T-cell (primary cell): ENCODE results near the gene ZNF302. TPM values are rescaled to one million over a fixed set of nuclear protein-coding genes. Genes with fewer than 3 reads are reported as not detected.

Source experiments
- ATAC-seq, 4 experiments: fragments of 200-7000 bp in 3 of 4; fragments of 150-1000 bp in 1 of 4; cut with Tn5 transposase; replicated peaks in 1 of 4; 1 replicate in 3 of 4; 2 replicates in 1 of 4; pipeline ENCODE4 v1.10.0; 2021; ENCODE audit warnings: moderate library complexity in 3 of 4, mild to moderate bottlenecking in 2 of 4, moderate number of reproducible peaks in 1 of 4
- CTCF ChIA-PET, 2 donors: fragments of 300-600 bp; sonication (Branson Sonifier 250); formaldehyde crosslinking; loops; one replicate each; lab custom pipeline; 2022; ENCODE audit warnings: antibody characterized with exemption in 2 of 2; lab: Charles Lee
- POLR2A ChIA-PET, 2 donors: fragments of 300-600 bp; sonication (Branson Sonifier 250); formaldehyde crosslinking; loops; one replicate each; lab custom pipeline; 2022; ENCODE audit warnings: antibody characterized with exemption in 2 of 2; lab: Charles Lee
- DNase-seq, 35 experiments: peaks; one replicate each; pipeline versions ENCODE4 v3.0.0 to v3.0.0-alpha.2; 2013 to 2023
- H3K27ac ChIP-seq: one replicate; pipeline ENCODE4 v1.5.1; 2013; ENCODE audit warnings: low read length
- H3K27me3 ChIP-seq, 2 experiments: replicated peaks in 1 of 2; 1 replicate in 1 of 2; 2 replicates in 1 of 2; pipeline versions ENCODE4 v1.6.1 to v1.7.0; 2013; ENCODE audit warnings: low read length in 1 of 2, mixed read lengths in 1 of 2; ENCODE audit not compliant: control insufficient read depth in 2 of 2, insufficient read depth in 2 of 2; ENCODE audit errors: extremely low read depth in 1 of 2
- H3K36me3 ChIP-seq, 2 donors: 1 replicate in 1 of 2; 2 replicates in 1 of 2; pipeline versions ENCODE4 v1.6.1 to v1.7.0; 2013; ENCODE audit warnings: low read length in 1 of 2; ENCODE audit not compliant: control insufficient read depth in 2 of 2, insufficient read depth in 1 of 2; ENCODE audit errors: extremely low read depth in 1 of 2
- H3K4me1 ChIP-seq, 2 experiments: 1 replicate in 1 of 2; 2 replicates in 1 of 2; pipeline versions ENCODE4 v1.6.1 to v1.7.0; 2013; ENCODE audit warnings: low read length in 2 of 2, mixed read lengths in 1 of 2; ENCODE audit not compliant: insufficient read depth in 2 of 2, control insufficient read depth in 1 of 2; ENCODE audit errors: extremely low read depth in 1 of 2
- H3K4me3 ChIP-seq, 2 donors: 1 replicate in 1 of 2; 2 replicates in 1 of 2; pipeline versions ENCODE4 v1.5.1 to v1.7.0; 2013; ENCODE audit warnings: mild to moderate bottlenecking in 2 of 2, low read length in 1 of 2, moderate library complexity in 1 of 2; ENCODE audit not compliant: control insufficient read depth in 1 of 2; ENCODE audit errors: extremely low read depth in 1 of 2
- H3K9me3 ChIP-seq: 2 replicates; pipeline ENCODE4 v1.7.0; 2013
- H3K27ac Mint-ChIP-seq, 2 donors: one replicate each; pipeline ENCODE4 v1.8.0; 2020 to 2021; ENCODE audit warnings: mild to moderate bottlenecking in 2 of 2, mixed read lengths in 2 of 2
- H3K27me3 Mint-ChIP-seq, 2 donors: one replicate each; pipeline ENCODE4 v1.8.0; 2021 to 2022; ENCODE audit warnings: mixed read lengths in 2 of 2
- H3K36me3 Mint-ChIP-seq: one replicate; pipeline ENCODE4 v1.8.0; 2021; ENCODE audit warnings: mixed read lengths
- H3K4me1 Mint-ChIP-seq, 3 donors: one replicate each; pipeline ENCODE4 v1.8.0; 2020 to 2022; ENCODE audit warnings: mixed read lengths in 3 of 3, mild to moderate bottlenecking in 1 of 3
- H3K4me3 Mint-ChIP-seq, 3 donors: one replicate each; pipeline ENCODE4 v1.8.0; 2020 to 2022; ENCODE audit warnings: mild to moderate bottlenecking in 3 of 3, mixed read lengths in 3 of 3, moderate library complexity in 3 of 3
- H3K9me3 Mint-ChIP-seq, 3 donors: one replicate each; pipeline ENCODE4 v1.8.0; 2020 to 2022; ENCODE audit warnings: mixed read lengths in 3 of 3
- WGBS: methylation state at CpG from one replicate; pipeline ENCODE4 v1.1.5; 2013; ENCODE audit warnings: missing lambda C conversion rate; ENCODE audit not compliant: insufficient coverage; 5-methylcytosine and 5-hydroxymethylcytosine counted together
- total RNA-seq, 35 experiments: library from RNA in 6 of 35; stranded (reverse) in 6 of 35; fragments of 120-200 nt in 1 of 35; gene quantifications; one replicate each; pipeline versions ENCODE4 v1.2.1 to v1.2.4 and lab custom pipeline; 2013 to 2026

ZNF302 gene
- total RNA-seq (10 to 100 TPM; 18.1 to 41.6 (median 35.7) TPM), total RNA-seq (lab: John Stamatoyannopoulos, UW) (17.3 to 117 (median 42.9) reads per million in 29 experiments)
- total RNA-seq (2013) = 35.5 TPM

DNA sequence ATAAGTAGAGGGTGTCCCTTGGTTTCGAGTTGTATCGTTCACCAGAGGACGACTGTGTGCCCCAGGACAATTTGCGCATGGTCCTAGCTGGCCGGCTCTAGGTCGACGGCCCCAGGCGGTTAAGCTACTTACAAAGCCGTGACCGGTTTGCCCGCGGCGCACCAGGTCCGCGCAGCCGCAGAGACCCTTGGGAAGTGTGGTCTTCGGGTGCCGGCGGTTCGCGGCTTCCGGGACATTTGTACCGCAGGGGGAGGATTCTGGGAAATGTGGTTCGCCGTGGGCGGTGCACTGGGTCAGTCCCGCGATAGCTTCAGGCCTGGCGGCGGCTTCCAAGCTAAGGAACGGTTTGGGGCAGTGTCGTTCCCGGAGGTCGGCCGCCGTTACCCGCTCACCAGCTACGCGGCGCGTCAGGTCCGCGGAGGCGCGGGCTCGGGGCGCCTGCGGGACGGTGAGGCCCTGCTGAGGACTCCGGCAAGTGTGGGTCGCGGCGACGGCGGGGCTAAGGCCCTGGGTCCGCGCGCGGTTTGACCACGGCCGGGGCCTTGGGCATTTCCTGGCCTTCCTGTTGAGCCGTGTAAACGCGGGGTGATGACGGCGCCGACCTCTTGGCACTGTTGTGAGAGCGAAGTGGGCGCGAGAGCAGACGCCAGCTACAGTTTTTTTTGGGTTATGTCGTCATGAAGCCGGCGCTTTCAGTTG is at the start of gene ZNF302:
ZNF302 (plus strand) TSS at position 293 of the 699 bp plus-strand sequence. CDS start 1,127 bp downstream, outside the sequence.
- Mint-ChIP-seq H3K36me3 (peaks cover 36% of the 10 kb centered on the region), H3K4me3 (peak within 1 kb of the TSS; percentile 93 to 98 (median 98)), H3K27ac (peak within 1 kb of the TSS; percentile 100), H3K4me1 (peaks cover 27 to 34% (median 34%) of the 10 kb centered on the region in 3 donors), H3K9me3 (peaks cover 6 to 22% (median 18%) of the 10 kb centered on the region in 3 donors), H3K27me3 (peaks cover 6 to 11% of the 10 kb centered on the region in 2 donors)
- Histone ChIP-seq H3K4me3 (peak within 1 kb of the TSS; percentile 82 to 95), H3K9me3 (no peaks in the 10 kb centered on the region), H3K27me3 (peaks cover 0 to 3% of the 10 kb centered on the region in 2 experiments), H3K36me3 (peaks cover 5 to 28% of the 10 kb centered on the region in 2 donors), H3K27ac (peak within 1 kb of the TSS; percentile 87), H3K4me1 (peaks cover 9 to 23% of the 10 kb centered on the region in 2 experiments)
- ATAC-seq (peak; percentile 93 to 95 (median 94)), DNase-seq (peak; percentile 88 to 96 (median 92))
- ChIA-PET POLR2A (interaction anchor here (0.6 to 1.1 kb wide), 4 partner anchors 10 to 323 kb away, joined by 3 to 5 read pairs (median 3); partner anchors contain the start of genes GRAMD1A (in 1 of the 2) and ZNF181 (in 1 of the 2)), CTCF (interaction anchor here in 1 of 2 donors (0.8 to 1.2 kb wide), 2 partner anchors 15 to 38 kb away, joined by 3 to 4 read pairs; no protein-coding TSS in a partner anchor)
- under 1% methylated on average over 74 of the region's 74 CpGs for WGBS

- DNase-seq (no peak), ATAC-seq (no peak)
- Histone ChIP-seq H3K4me3 (no peak overlapping the region), H3K4me1 (no peaks in the 10 kb centered on the region), H3K27ac (no peak overlapping the region), H3K36me3 (no peaks in the 10 kb centered on the region), H3K27me3 (no peaks in the 10 kb centered on the region), H3K9me3 (peaks cover 3% of the 10 kb centered on the region)
- Mint-ChIP-seq H3K36me3 (peaks cover 23% of the 10 kb centered on the region), H3K27ac (no peak overlapping the region), H3K27me3 (no peaks in the 10 kb centered on the region), H3K4me1 (no peaks in the 10 kb centered on the region), H3K9me3 (peaks cover 0 to 27% (median 8%) of the 10 kb centered on the region in 3 donors), H3K4me3 (no peak overlapping the region)
- CTCF ChIA-PET = no interaction called here
- 100% methylated on average over 1 of the region's 2 CpGs for WGBS
- POLR2A ChIA-PET = interaction anchor here (0.6 kb wide), 2 partner anchors 122 to 204 kb away, joined by 4 to 7 read pairs; no protein-coding TSS in a partner anchor
Measured at GRCh38 chr19:34633802-34634201, 43.7 kb upstream of the ZNF302 start.

DNA sequence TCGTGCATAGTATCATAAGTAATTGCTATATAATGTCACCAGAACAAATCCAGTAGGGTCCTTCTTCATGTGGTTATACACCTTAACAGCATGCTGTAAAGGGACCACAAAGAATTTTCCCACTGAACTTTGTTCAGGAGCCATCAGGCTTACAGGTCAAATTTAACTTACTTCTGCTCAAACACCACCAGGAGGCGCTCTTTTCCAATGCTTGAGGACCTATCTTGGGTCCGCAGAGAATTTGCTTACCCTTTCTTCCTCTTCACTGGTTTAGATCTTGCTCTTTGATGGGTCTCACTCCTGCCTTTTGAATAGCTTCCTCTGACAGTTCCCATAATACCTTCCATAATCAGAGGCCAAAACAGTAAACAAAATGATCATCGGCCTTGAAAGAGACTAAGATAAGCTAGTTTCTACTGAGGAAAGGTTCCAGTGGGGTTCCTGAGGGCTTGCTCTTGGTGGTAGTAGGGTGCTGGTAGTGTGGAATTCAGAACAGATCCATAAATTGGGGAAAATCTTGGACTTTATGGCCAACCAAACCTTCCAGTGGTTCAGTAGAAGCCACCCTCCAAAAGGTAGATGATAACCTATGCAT is 37.9 kb upstream of the ZNF302 start:
- Histone ChIP-seq H3K27me3 (no peaks in the 10 kb centered on the region), H3K4me1 (no peaks in the 10 kb centered on the region), H3K27ac (no peak overlapping the region), H3K4me3 (no peak overlapping the region), H3K9me3 (peaks cover 3% of the 10 kb centered on the region), H3K36me3 (no peaks in the 10 kb centered on the region)
- no peak overlapping the region for H3K4me3 Mint-ChIP-seq
- ATAC-seq = peak; percentile 45 to 75 (median 68)
- 0% methylated on average over 2 of the region's 4 CpGs for WGBS
- ChIA-PET CTCF (interaction anchor here (0.6 to 2.8 kb wide), 9 partner anchors 22 to 332 kb away, joined by 3 to 24 read pairs (median 3); partner anchors contain the start of genes SCGB2B2 (in 1 of the 2) and ZNF302 (in 1 of the 2)), POLR2A (no interaction called here)
- H3K27ac Mint-ChIP-seq = no peak overlapping the region
- peaks cover 11% of the 10 kb centered on the region for H3K36me3 Mint-ChIP-seq
- peak in 31 of 35 experiments; percentile 30 to 90 (median 52) for DNase-seq
- peaks cover 0 to 9% (median 8%) of the 10 kb centered on the region in 3 donors for H3K9me3 Mint-ChIP-seq
- H3K27me3 Mint-ChIP-seq = no peaks in the 10 kb centered on the region
- peaks cover 0 to 6% (median 0%) of the 10 kb centered on the region in 3 donors for H3K4me1 Mint-ChIP-seq

GRCh38 chr19:34642241-34642640 is 35.2 kb upstream of the ZNF302 start:
- ChIA-PET CTCF (no interaction called here), POLR2A (no interaction called here)
- ATAC-seq (no peak), DNase-seq (no peak)
- no peaks in the 10 kb centered on the region for H3K36me3 ChIP-seq
- WGBS = 0% methylated on average over 1 of the region's 4 CpGs
- H3K4me1 ChIP-seq = no peaks in the 10 kb centered on the region
- no peaks in the 10 kb centered on the region for H3K9me3 Mint-ChIP-seq
- peaks cover 1% of the 10 kb centered on the region for H3K36me3 Mint-ChIP-seq
- no peak overlapping the region for H3K27ac ChIP-seq
- no peak overlapping the region for H3K4me3 ChIP-seq
- peaks cover 0 to 1% of the 10 kb centered on the region in 2 donors for H3K27me3 Mint-ChIP-seq
- H3K27me3 ChIP-seq = no peaks in the 10 kb centered on the region
- no peak overlapping the region for H3K27ac Mint-ChIP-seq
- peaks cover 0 to 6% (median 0%) of the 10 kb centered on the region in 3 donors for H3K4me1 Mint-ChIP-seq
- H3K9me3 ChIP-seq = no peaks in the 10 kb centered on the region
- no peak overlapping the region for H3K4me3 Mint-ChIP-seq

DNA sequence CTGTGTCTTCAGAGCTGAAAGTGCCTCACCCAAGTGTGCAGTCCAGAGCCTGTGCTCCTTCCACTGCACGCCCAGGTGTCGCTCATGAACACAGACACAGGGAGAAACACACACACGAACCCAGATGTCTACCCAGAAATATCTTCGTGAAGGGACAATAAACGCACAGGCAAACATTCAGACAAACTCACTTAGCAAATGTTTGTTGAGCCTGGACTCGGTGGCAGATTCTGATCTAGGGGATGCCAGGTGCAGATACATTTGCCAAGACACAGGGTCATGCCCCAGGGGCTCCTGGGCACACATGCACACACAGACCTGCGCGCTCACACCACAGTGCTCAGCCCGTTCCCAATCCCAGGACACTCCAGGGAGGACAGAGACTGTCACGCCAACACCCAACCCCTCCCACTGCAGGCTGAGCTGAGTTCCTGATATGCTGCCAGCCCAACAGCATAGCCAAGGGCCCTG is 32.5 kb upstream of the ZNF302 start:
- Histone ChIP-seq H3K4me3 (no peak overlapping the region), H3K27me3 (peaks cover 0 to 7% of the 10 kb centered on the region in 2 experiments)
- WGBS = 90% methylated on average over 10 of the region's 10 CpGs

GRCh38 chr19:34645551-34645950 is 31.9 kb upstream of the ZNF302 start:
- H3K36me3 Mint-ChIP-seq = peaks cover 11% of the 10 kb centered on the region
- no peak overlapping the region for H3K27ac Mint-ChIP-seq
- no peak for ATAC-seq
- no peaks in the 10 kb centered on the region for H3K9me3 ChIP-seq
- H3K36me3 ChIP-seq = no peaks in the 10 kb centered on the region
- no peak overlapping the region for H3K4me3 ChIP-seq
- CTCF ChIA-PET = no interaction called here
- H3K4me3 Mint-ChIP-seq = no peak overlapping the region
- H3K27me3 ChIP-seq = peaks cover 0 to 9% of the 10 kb centered on the region in 2 experiments
- DNase-seq = no peak
- H3K9me3 Mint-ChIP-seq = no peaks in the 10 kb centered on the region
- H3K4me1 ChIP-seq = no peaks in the 10 kb centered on the region
- peaks cover 0 to 5% (median 0%) of the 10 kb centered on the region in 3 donors for H3K4me1 Mint-ChIP-seq
- POLR2A ChIA-PET = no interaction called here
- 70% methylated on average over 5 of the region's 5 CpGs for WGBS
- H3K27me3 Mint-ChIP-seq = peaks cover 4 to 12% of the 10 kb centered on the region in 2 donors
- no peak overlapping the region for H3K27ac ChIP-seq

More for the DNA sequence above, 32.5 kb upstream of the ZNF302 start:
- Mint-ChIP-seq H3K4me3 (no peak overlapping the region), H3K36me3 (peaks cover 11% of the 10 kb centered on the region), H3K9me3 (no peaks in the 10 kb centered on the region), H3K27ac (no peak overlapping the region), H3K27me3 (peaks cover 4 to 10% of the 10 kb centered on the region in 2 donors), H3K4me1 (peaks cover 0 to 5% (median 0%) of the 10 kb centered on the region in 3 donors)
- H3K9me3 ChIP-seq = no peaks in the 10 kb centered on the region
- no peaks in the 10 kb centered on the region for H3K4me1 ChIP-seq
- no peak overlapping the region for H3K27ac ChIP-seq
- POLR2A ChIA-PET = no interaction called here
- no peak for ATAC-seq
- H3K36me3 ChIP-seq = no peaks in the 10 kb centered on the region
- CTCF ChIA-PET = no interaction called here
- DNase-seq = no peak
